HCT116 (cell line): Measurements from ENCODE around the gene ECE1. TPM values are rescaled to one million over a fixed set of nuclear protein-coding genes. Genes with fewer than 3 reads are reported as not detected.

Experiments
- ATAC-seq: fragments of 200-7000 bp; cut with Tn5 transposase; 2 replicates; pipeline ENCODE4 v1.9.1; 2020; ENCODE audit warnings: mild to moderate bottlenecking, moderate library complexity
- BruUV-seq: library from RNA; stranded (reverse); fragments of 400-500 nt; replicated peaks from 2 replicates; lab custom pipeline; 2021; lab: Mats Ljungman, UMichigan
- CTCF ChIA-PET: fragments of 300-600 bp; sonication (Branson Sonifier 250); formaldehyde crosslinking; loops from one replicate; lab custom pipeline; 2021; ENCODE audit warnings: antibody characterized with exemption; lab: Charles Lee
- POLR2A ChIA-PET: fragments of 300-600, 350-600 bp; sonication (Branson Sonifier 250); formaldehyde crosslinking; loops from one replicate; lab custom pipeline; 2021; ENCODE audit warnings: antibody characterized with exemption; lab: Charles Lee
- RAD21 ChIA-PET, 2 experiments: fragments of 300-600 bp; sonication (Branson Sonifier 250); formaldehyde crosslinking; loops; one replicate each; lab custom pipeline; 2023; ENCODE audit warnings: low total read pairs in 2 of 2; ENCODE audit not compliant: uncharacterized antibody in 2 of 2, unreplicated experiment in 2 of 2, low non-redundant PET in 1 of 2; lab: Charles Lee
- DNase-seq: peaks from one replicate; pipeline ENCODE4 v3.0.0-alpha.2; 2010; ENCODE audit warnings: low read depth, low spot score
- H2AFZ ChIP-seq: fragments of 200-600 bp; shearing (Covaris generic), sonication (generic); 2 replicates; pipeline ENCODE4 v1.6.1; 2017; ENCODE audit warnings: low read depth, mixed run types, mixed read lengths, antibody characterized with exemption, low read length; ENCODE audit not compliant: poor library complexity, severe bottlenecking
- H3K27ac ChIP-seq: 2 replicates; pipeline ENCODE4 v1.5.1; 2012; ENCODE audit warnings: low read depth, low read length
- H3K27me3 ChIP-seq: fragments of 200-600 bp; sonication (generic); 2 replicates; pipeline ENCODE4 v1.6.1; 2016; ENCODE audit warnings: mixed run types, low read length, mixed read lengths; ENCODE audit not compliant: insufficient read depth
- H3K36me3 ChIP-seq, 2 experiments: fragments of 200-500 bp in 1 of 2; fragments of 200-600 bp in 1 of 2; sonication (Bioruptor generic) in 1 of 2; sonication (generic) in 1 of 2; 2 replicates each; pipeline versions ENCODE4 v1.5.1 to v1.6.1; 2014 to 2016; ENCODE audit warnings: low read length in 2 of 2, inconsistent platforms in 1 of 2, mixed read lengths in 1 of 2, mixed run types in 1 of 2; ENCODE audit not compliant: insufficient read depth in 2 of 2, control insufficient read depth in 1 of 2
- H3K4me1 ChIP-seq, 2 experiments: fragments of 200-600 bp in 1 of 2; sonication (generic) in 1 of 2; 2 replicates each; pipeline versions ENCODE4 v1.5.1 to v1.6.1; 2012 to 2017; ENCODE audit warnings: low read length in 2 of 2, inconsistent platforms in 1 of 2, mild to moderate bottlenecking in 1 of 2, mixed read lengths in 1 of 2, mixed run types in 1 of 2, moderate library complexity in 1 of 2; ENCODE audit not compliant: insufficient read depth in 2 of 2, control insufficient read depth in 1 of 2
- H3K4me2 ChIP-seq: fragments of 200-600 bp; sonication (generic); 2 replicates; pipeline ENCODE4 v1.6.1; 2017; ENCODE audit warnings: mixed run types, low read length, mixed read lengths
- H3K4me3 ChIP-seq, 2 experiments: fragments of 200-600 bp in 1 of 2; sonication (generic) in 1 of 2; replicated peaks in 1 of 2; 2 replicates each; pipeline ENCODE4 v1.5.1; 2011 to 2016; ENCODE audit warnings: low read length in 2 of 2, control low read depth in 1 of 2, low read depth in 1 of 2, mild to moderate bottlenecking in 1 of 2, mixed read lengths in 1 of 2, mixed run types in 1 of 2
- H3K79me2 ChIP-seq: fragments of 200-600 bp; sonication (generic); 2 replicates; pipeline ENCODE4 v1.6.1; 2017; ENCODE audit warnings: mild to moderate bottlenecking, mixed run types, low read length, moderate library complexity, mixed read lengths; ENCODE audit not compliant: insufficient read depth
- H3K9ac ChIP-seq: fragments of 200-600 bp; sonication (generic); 2 replicates; pipeline ENCODE4 v1.6.1; 2016; ENCODE audit warnings: low read length, mixed read lengths
- H3K9me2 ChIP-seq: fragments of 200-600 bp; sonication (generic), shearing (Covaris generic); 2 replicates; pipeline ENCODE4 v1.6.1; 2017; ENCODE audit warnings: mixed run types, mild to moderate bottlenecking, moderate library complexity; ENCODE audit not compliant: insufficient read depth
- H3K9me3 ChIP-seq, 2 experiments: fragments of 200-500 bp in 1 of 2; fragments of 200-600 bp in 1 of 2; sonication (Bioruptor generic) in 1 of 2; sonication (generic) in 1 of 2; 2 replicates each; pipeline ENCODE4 v1.6.1; 2014 to 2017; ENCODE audit warnings: low read length in 2 of 2, mixed read lengths in 2 of 2, inconsistent platforms in 1 of 2, low read depth in 1 of 2, mild to moderate bottlenecking in 1 of 2, mixed run types in 1 of 2, moderate library complexity in 1 of 2; ENCODE audit not compliant: control insufficient read depth in 1 of 2, insufficient read depth in 1 of 2
- H4K20me1 ChIP-seq: fragments of 200-600 bp; sonication (generic), shearing (Covaris generic); 2 replicates; pipeline ENCODE4 v1.6.1; 2017; ENCODE audit warnings: mixed run types, mild to moderate bottlenecking, moderate library complexity; ENCODE audit not compliant: insufficient read depth
- EGR1 ChIP-seq: IDR thresholded peaks from 2 replicates; pipeline ENCODE4 v1.6.1; 2012; ENCODE audit warnings: low read depth
- EZH2phosphoT487 ChIP-seq: fragments of 200-600 bp; IDR thresholded peaks from 2 replicates; pipeline ENCODE4 v1.6.1; 2018; ENCODE audit warnings: antibody characterized with exemption, borderline replicate concordance
- JUND ChIP-seq: IDR thresholded peaks from 2 replicates; pipeline ENCODE4 v1.6.1; 2012
- SIN3A ChIP-seq: IDR thresholded peaks from 2 replicates; pipeline ENCODE4 v1.6.1; 2012; ENCODE audit warnings: low read depth
- SRF ChIP-seq: IDR thresholded peaks from 2 replicates; pipeline ENCODE4 v1.6.1; 2012; ENCODE audit warnings: low read depth
- ZFX ChIP-seq: fragments of 450-650 bp; IDR thresholded peaks from 2 replicates; pipeline ENCODE4 v1.6.1; 2017
- intact Hi-C: fragments of 100-400 bp; cut with micrococcal nuclease; formaldehyde crosslinking; loops from 2 replicates; pipeline ENCODE4 v1.10.0; 2022
- total RNA-seq: library from RNA; stranded (reverse); gene quantifications from one replicate; pipeline ENCODE4 v1.2.1, GENCODE V29; 2021; ENCODE audit not compliant: unreplicated experiment
- TF ChIP-seq, protein P1 (sequence below): IDR thresholded peaks from 2 replicates; pipeline ENCODE4 v1.6.1; 2012
- TF ChIP-seq, protein P2 (sequence below): IDR thresholded peaks from 2 replicates; pipeline ENCODE4 v1.6.1; 2012

ECE1 gene
- total RNA-seq, 1 experiment from 2014 or later = 66.8 TPM

DNA sequence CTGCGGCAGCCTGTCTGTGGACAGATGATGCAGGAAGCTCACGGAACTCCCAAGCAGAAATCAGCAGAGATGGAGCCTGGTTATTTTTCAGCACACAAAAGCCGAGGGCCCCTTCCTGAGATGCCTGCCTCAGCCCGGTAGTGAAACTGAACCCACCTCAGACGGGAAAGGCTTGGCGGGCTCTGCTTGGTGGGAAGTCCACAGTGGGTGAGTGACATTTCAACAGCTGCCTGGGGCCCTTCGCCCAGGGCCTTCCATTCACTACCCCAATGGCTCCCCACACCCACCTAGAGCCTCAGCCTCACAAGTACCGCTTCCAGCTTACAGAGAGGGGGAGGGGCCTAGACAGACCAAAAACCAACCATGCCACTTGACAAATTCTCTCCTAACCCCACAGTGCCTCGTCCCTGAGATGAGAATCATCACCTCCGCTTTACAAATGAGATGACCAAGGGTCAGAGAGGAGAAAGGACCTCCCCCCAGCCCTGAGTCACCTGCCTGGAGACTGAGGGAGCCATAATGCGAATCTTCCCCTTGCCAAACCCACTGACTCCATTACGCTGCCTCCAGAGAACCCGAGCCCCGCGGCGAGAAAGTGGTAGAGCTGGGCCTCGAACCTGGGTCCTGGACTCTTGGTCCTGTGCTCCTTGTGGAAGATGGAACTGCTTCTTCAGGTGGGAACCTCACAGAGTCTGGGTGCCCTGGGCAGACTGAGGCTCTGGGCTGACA is 3.4 kb upstream of the ECE1 start:
- H3K27ac ChIP-seq = peak overlapping the region; percentile 42

DNA sequence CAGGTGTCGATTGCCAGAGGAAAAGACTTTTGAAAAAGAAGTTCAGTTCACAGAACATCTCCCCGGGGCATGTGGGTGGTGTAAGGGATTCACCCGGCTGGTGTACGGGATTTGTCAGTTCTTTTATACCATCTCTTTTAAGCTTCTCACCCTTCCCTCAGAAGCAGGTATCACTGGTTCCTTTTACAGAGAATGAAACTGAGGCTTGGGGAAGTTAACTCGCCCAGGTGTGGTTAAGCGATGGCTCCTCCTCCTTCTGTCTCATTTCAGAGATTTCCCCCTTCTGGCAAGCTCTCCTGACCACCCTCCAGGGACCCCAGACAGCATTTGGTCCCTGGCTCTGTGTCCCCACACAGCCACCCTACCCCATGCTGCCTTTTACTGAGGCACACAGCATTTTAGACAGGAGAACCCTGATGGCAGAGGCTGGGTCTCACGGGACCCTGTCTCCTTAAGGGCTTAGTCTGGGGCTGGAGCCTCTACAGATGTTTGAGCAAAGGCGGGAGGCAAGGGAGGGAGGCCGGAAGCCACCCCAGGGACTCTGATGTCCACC is 2.8 kb upstream of the ECE1 start:
- no peaks in the 10 kb centered on the region for H3K9me3 ChIP-seq
- DNase-seq = no peak
- no peak for TF ChIP-seq SRF
- TF ChIP-seq JUND = no peak
- no peak for TF ChIP-seq SIN3A
- TF ChIP-seq, protein P1, sequence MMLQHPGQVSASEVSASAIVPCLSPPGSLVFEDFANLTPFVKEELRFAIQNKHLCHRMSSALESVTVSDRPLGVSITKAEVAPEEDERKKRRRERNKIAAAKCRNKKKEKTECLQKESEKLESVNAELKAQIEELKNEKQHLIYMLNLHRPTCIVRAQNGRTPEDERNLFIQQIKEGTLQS = no peak
- TF ChIP-seq, protein P2, sequence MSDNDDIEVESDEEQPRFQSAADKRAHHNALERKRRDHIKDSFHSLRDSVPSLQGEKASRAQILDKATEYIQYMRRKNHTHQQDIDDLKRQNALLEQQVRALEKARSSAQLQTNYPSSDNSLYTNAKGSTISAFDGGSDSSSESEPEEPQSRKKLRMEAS = no peak
- intact Hi-C loops = no loop called here
- H3K4me1 ChIP-seq = peaks cover 39 to 74% of the 10 kb centered on the region in 2 experiments
- no peak for ATAC-seq
- no peaks in the 10 kb centered on the region for H3K27me3 ChIP-seq
- POLR2A ChIA-PET = no interaction called here
- H2AFZ ChIP-seq = no peak overlapping the region
- no peaks in the 10 kb centered on the region for H3K36me3 ChIP-seq
- no peak overlapping the region for H3K9ac ChIP-seq
- CTCF ChIA-PET = interaction anchor here (3.1 kb wide), 1 partner anchor 22 kb away, joined by 21 read pairs; no protein-coding TSS in a partner anchor
- RAD21 ChIA-PET = no interaction called here
- H3K4me2 ChIP-seq = no peak overlapping the region
- H3K9me2 ChIP-seq = no peaks in the 10 kb centered on the region
- H3K4me3 ChIP-seq = no peak overlapping the region
- H3K79me2 ChIP-seq = peaks cover 23% of the 10 kb centered on the region; the same call in 1 of the 2 replicates
- no TSS peak for BruUV-seq
- H3K27ac ChIP-seq = no peak overlapping the region
- no peaks in the 10 kb centered on the region; the same call in 1 of the 2 replicates for H4K20me1 ChIP-seq

More for the DNA sequence above, 3.4 kb upstream of the ECE1 start:
- no TSS peak for BruUV-seq
- TF ChIP-seq ZFX (no peak), EGR1 (no peak), EZH2phosphoT487 (no peak), JUND (no peak), SIN3A (no peak)
- POLR2A ChIA-PET = interaction anchor here (0.8 kb wide), 1 partner anchor 30 kb away, joined by 3 read pairs; no protein-coding TSS in a partner anchor
- Histone ChIP-seq H2AFZ (no peak overlapping the region), H3K79me2 (peaks cover 25% of the 10 kb centered on the region; the same call in 1 of the 2 replicates), H4K20me1 (no peaks in the 10 kb centered on the region; the same call in 1 of the 2 replicates), H3K9me3 (no peaks in the 10 kb centered on the region), H3K9ac (0 out of 2 replicates have a peak overlapping the region, but pooled peaks have one; percentile 21), H3K36me3 (no peaks in the 10 kb centered on the region), H3K27me3 (no peaks in the 10 kb centered on the region), H3K4me3 (0 out of 4 replicates have a peak overlapping the region, but pooled peaks of 1 of the 2 experiments have one; percentile 29), H3K4me2 (peak overlapping the region; percentile 69), H3K9me2 (no peaks in the 10 kb centered on the region), H3K4me1 (peaks cover 42 to 80% of the 10 kb centered on the region in 2 experiments)
- RAD21 ChIA-PET = no interaction called here
- DNase-seq (no peak), ATAC-seq (no peak)
- intact Hi-C loops = loop anchor here (1.0 kb wide), 2 partner anchors 31 to 38 kb away; no protein-coding TSS in a partner anchor
- CTCF ChIA-PET = interaction anchor here (1.9 to 3.1 kb wide), 2 partner anchors 23 kb away, joined by 18 to 21 read pairs; no protein-coding TSS in a partner anchor
